Muscle layer of duodenum (tissue), 2 donors: ENCODE data around the gene PRKCQ.

Source experiments
- H3K27ac ChIP-seq: one replicate; pipeline ENCODE4 v1.7.0; 2013; ENCODE audit warnings: mild to moderate bottlenecking, low read length
- H3K27me3 ChIP-seq: one replicate; pipeline ENCODE4 v1.7.0; 2013; ENCODE audit warnings: low read depth, mild to moderate bottlenecking, control low read depth, low read length
- H3K36me3 ChIP-seq, 2 donors: one replicate each; pipeline ENCODE4 v1.7.0; 2013; ENCODE audit warnings: low read length in 2 of 2, control low read depth in 1 of 2, mild to moderate bottlenecking in 1 of 2; ENCODE audit not compliant: insufficient read depth in 2 of 2, control insufficient read depth in 1 of 2
- H3K4me1 ChIP-seq, 2 donors: one replicate each; pipeline ENCODE4 v1.7.0; 2013; ENCODE audit warnings: low read length in 2 of 2, mild to moderate bottlenecking in 2 of 2, control low read depth in 1 of 2, moderate library complexity in 1 of 2; ENCODE audit not compliant: insufficient read depth in 2 of 2, control insufficient read depth in 1 of 2
- H3K4me3 ChIP-seq, 2 donors: one replicate each; pipeline ENCODE4 v1.7.0; 2013; ENCODE audit warnings: low read length in 2 of 2, low read depth in 1 of 2, mild to moderate bottlenecking in 1 of 2
- H3K9me3 ChIP-seq, 2 donors: one replicate each; pipeline ENCODE4 v1.7.0; 2013; ENCODE audit warnings: low read length in 2 of 2, control low read depth in 1 of 2, mild to moderate bottlenecking in 1 of 2; ENCODE audit not compliant: control insufficient read depth in 1 of 2
- donor health status: healthy.

The PRKCQ gene

GRCh38 chr10:6516281-6516928, 63.7 kb downstream of the PRKCQ start:
- H3K4me1 ChIP-seq: peaks cover 0 to 3% of the 10 kb centered on the region in 2 donors

GRCh38 chr10:6514844-6515780, 65.0 kb downstream of the PRKCQ start:
- Histone ChIP-seq H3K4me3 (no peak overlapping the region), H3K4me1 (peaks cover 0 to 3% of the 10 kb centered on the region in 2 donors), H3K36me3 (no peaks in the 10 kb centered on the region), H3K27ac (no peak overlapping the region), H3K9me3 (no peaks in the 10 kb centered on the region), H3K27me3 (no peaks in the 10 kb centered on the region)

More at GRCh38 chr10:6516281-6516928, 63.7 kb downstream of the PRKCQ start:
- Histone ChIP-seq H3K27me3 (no peaks in the 10 kb centered on the region), H3K27ac (no peak overlapping the region), H3K4me3 (no peak overlapping the region), H3K9me3 (no peaks in the 10 kb centered on the region), H3K36me3 (no peaks in the 10 kb centered on the region)

GRCh38 chr10:6514180-6514579, 65.9 kb downstream of the PRKCQ start:
- H3K36me3 ChIP-seq: no peaks in the 10 kb centered on the region
- H3K27me3 ChIP-seq: no peaks in the 10 kb centered on the region
- H3K9me3 ChIP-seq: no peaks in the 10 kb centered on the region
- H3K4me1 ChIP-seq: peaks cover 0 to 3% of the 10 kb centered on the region in 2 donors
- H3K4me3 ChIP-seq: no peak overlapping the region
- no peak overlapping the region for H3K27ac ChIP-seq

- Histone ChIP-seq H3K27ac (no peak overlapping the region), H3K9me3 (no peaks in the 10 kb centered on the region), H3K4me1 (peaks cover 0 to 3% of the 10 kb centered on the region in 2 donors), H3K4me3 (no peak overlapping the region), H3K27me3 (no peaks in the 10 kb centered on the region), H3K36me3 (no peaks in the 10 kb centered on the region)
Measured at GRCh38 chr10:6513476-6513875, 66.6 kb downstream of the PRKCQ start.

- no peak overlapping the region for H3K27ac ChIP-seq
- H3K9me3 ChIP-seq: no peaks in the 10 kb centered on the region
- no peaks in the 10 kb centered on the region for H3K27me3 ChIP-seq
- H3K4me1 ChIP-seq: peaks cover 0 to 3% of the 10 kb centered on the region in 2 donors
- H3K4me3 ChIP-seq: no peak overlapping the region
- H3K36me3 ChIP-seq: no peaks in the 10 kb centered on the region
Measured at GRCh38 chr10:6512182-6512581, 67.9 kb downstream of the PRKCQ start.

- H3K27ac ChIP-seq: no peak overlapping the region
- H3K36me3 ChIP-seq: no peaks in the 10 kb centered on the region
- no peaks in the 10 kb centered on the region for H3K9me3 ChIP-seq
- peaks cover 0 to 3% of the 10 kb centered on the region in 2 donors for H3K4me1 ChIP-seq
- no peaks in the 10 kb centered on the region for H3K27me3 ChIP-seq
- H3K4me3 ChIP-seq: no peak overlapping the region
Measured at GRCh38 chr10:6511347-6511746, 68.7 kb downstream of the PRKCQ start.

- no peak overlapping the region for H3K4me3 ChIP-seq
- no peaks in the 10 kb centered on the region for H3K4me1 ChIP-seq
- no peak overlapping the region for H3K27ac ChIP-seq
- no peaks in the 10 kb centered on the region for H3K27me3 ChIP-seq
- H3K36me3 ChIP-seq: no peaks in the 10 kb centered on the region
- no peaks in the 10 kb centered on the region for H3K9me3 ChIP-seq
Measured at GRCh38 chr10:6507311-6507710, 72.8 kb downstream of the PRKCQ start.

GRCh38 chr10:6505300-6505699, 74.8 kb downstream of the PRKCQ start:
- Histone ChIP-seq H3K27ac (no peak overlapping the region), H3K4me3 (no peak overlapping the region), H3K9me3 (no peaks in the 10 kb centered on the region), H3K4me1 (no peaks in the 10 kb centered on the region), H3K36me3 (no peaks in the 10 kb centered on the region), H3K27me3 (no peaks in the 10 kb centered on the region)

GRCh38 chr10:6504296-6504695, 75.8 kb downstream of the PRKCQ start:
- no peak overlapping the region for H3K4me3 ChIP-seq
- H3K4me1 ChIP-seq: no peaks in the 10 kb centered on the region
- H3K36me3 ChIP-seq: no peaks in the 10 kb centered on the region
- no peaks in the 10 kb centered on the region for H3K9me3 ChIP-seq
- no peaks in the 10 kb centered on the region for H3K27me3 ChIP-seq
- H3K27ac ChIP-seq: no peak overlapping the region

GRCh38 chr10:6503171-6503570, 76.9 kb downstream of the PRKCQ start:
- H3K4me1 ChIP-seq: no peaks in the 10 kb centered on the region
- no peak overlapping the region for H3K4me3 ChIP-seq
- H3K27ac ChIP-seq: no peak overlapping the region
- no peaks in the 10 kb centered on the region for H3K36me3 ChIP-seq
- H3K27me3 ChIP-seq: no peaks in the 10 kb centered on the region
- H3K9me3 ChIP-seq: no peaks in the 10 kb centered on the region

- Histone ChIP-seq H3K27ac (no peak overlapping the region), H3K27me3 (no peaks in the 10 kb centered on the region), H3K4me1 (no peaks in the 10 kb centered on the region), H3K36me3 (no peaks in the 10 kb centered on the region), H3K9me3 (no peaks in the 10 kb centered on the region), H3K4me3 (no peak overlapping the region)
Measured at GRCh38 chr10:6501931-6502330, 78.1 kb downstream of the PRKCQ start.
